Fibroblast of villous mesenchyme (primary cell): ENCODE data around the gene ZFR2. TPM values are rescaled to one million over a fixed set of nuclear protein-coding genes. Genes with fewer than 3 reads are reported as not detected.

ENCODE experiments used
- DNase-seq: peaks from one replicate; pipeline ENCODE4 v3.0.0-alpha.2; 2010; ENCODE audit warnings: low read depth
- H3K4me3 ChIP-seq: 2 replicates; pipeline ENCODE4 v1.5.1; 2011; ENCODE audit warnings: low read depth, mild to moderate bottlenecking, low read length
- total RNA-seq: library from RNA; depleted of rRNA; stranded (reverse); fragments of >200 nt; gene quantifications from 2 replicates; pipeline ENCODE4 v1.2.3, GENCODE V29; 2012
- TF ChIP-seq, protein P1 (sequence below): IDR thresholded peaks from 2 replicates; pipeline ENCODE4 v1.5.1; 2012; ENCODE audit warnings: low read depth, mild to moderate bottlenecking, low read length; ENCODE audit not compliant: insufficient read depth

The ZFR2 gene
- total RNA-seq, 1 donor = not detected

DNA sequence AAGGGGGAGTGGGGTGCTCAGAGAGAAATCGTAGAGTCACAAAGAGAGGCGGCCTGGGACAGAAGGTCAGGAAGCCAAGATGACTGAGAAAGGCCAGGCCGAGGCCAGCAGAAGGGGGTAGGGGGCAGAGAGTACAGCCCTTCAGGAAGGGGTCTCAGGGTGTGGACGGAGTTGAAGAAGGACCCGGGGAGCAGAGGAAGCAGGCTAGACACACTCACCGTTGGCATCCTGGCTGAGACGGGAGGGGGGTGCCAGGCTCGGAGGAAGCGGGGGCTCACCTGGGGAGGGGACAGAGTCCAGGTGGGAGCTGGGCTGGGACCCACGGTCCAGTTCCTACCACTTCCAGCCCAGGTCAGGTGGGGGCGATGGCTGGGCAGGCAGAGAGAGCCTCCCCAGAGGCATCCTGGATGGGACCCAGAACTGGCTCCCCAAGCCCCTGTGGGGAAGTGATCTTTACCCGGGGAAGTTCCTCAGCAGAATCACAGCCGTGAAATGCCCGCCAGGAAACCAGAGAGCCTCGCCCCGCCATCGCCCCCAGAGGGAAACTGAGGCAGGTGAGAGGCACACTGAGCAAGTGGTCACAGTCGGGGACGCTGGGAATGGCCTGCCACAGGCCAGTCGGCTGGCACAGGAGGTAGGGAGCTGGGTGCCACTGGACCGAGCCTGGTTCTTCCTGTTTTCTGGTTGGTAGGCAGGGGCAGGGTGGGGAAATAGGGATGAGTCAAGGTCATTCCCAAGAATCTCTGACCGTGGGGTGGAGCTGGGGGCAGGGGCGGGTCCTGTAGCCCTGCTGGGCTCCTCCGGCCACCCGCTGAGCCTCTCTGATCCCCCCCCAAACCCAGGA, 84.0 kb downstream of the ZFR2 start:
- TF ChIP-seq, protein P1, sequence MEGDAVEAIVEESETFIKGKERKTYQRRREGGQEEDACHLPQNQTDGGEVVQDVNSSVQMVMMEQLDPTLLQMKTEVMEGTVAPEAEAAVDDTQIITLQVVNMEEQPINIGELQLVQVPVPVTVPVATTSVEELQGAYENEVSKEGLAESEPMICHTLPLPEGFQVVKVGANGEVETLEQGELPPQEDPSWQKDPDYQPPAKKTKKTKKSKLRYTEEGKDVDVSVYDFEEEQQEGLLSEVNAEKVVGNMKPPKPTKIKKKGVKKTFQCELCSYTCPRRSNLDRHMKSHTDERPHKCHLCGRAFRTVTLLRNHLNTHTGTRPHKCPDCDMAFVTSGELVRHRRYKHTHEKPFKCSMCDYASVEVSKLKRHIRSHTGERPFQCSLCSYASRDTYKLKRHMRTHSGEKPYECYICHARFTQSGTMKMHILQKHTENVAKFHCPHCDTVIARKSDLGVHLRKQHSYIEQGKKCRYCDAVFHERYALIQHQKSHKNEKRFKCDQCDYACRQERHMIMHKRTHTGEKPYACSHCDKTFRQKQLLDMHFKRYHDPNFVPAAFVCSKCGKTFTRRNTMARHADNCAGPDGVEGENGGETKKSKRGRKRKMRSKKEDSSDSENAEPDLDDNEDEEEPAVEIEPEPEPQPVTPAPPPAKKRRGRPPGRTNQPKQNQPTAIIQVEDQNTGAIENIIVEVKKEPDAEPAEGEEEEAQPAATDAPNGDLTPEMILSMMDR = no peak
- DNase-seq = no peak
- no peak overlapping the region for H3K4me3 ChIP-seq

DNA sequence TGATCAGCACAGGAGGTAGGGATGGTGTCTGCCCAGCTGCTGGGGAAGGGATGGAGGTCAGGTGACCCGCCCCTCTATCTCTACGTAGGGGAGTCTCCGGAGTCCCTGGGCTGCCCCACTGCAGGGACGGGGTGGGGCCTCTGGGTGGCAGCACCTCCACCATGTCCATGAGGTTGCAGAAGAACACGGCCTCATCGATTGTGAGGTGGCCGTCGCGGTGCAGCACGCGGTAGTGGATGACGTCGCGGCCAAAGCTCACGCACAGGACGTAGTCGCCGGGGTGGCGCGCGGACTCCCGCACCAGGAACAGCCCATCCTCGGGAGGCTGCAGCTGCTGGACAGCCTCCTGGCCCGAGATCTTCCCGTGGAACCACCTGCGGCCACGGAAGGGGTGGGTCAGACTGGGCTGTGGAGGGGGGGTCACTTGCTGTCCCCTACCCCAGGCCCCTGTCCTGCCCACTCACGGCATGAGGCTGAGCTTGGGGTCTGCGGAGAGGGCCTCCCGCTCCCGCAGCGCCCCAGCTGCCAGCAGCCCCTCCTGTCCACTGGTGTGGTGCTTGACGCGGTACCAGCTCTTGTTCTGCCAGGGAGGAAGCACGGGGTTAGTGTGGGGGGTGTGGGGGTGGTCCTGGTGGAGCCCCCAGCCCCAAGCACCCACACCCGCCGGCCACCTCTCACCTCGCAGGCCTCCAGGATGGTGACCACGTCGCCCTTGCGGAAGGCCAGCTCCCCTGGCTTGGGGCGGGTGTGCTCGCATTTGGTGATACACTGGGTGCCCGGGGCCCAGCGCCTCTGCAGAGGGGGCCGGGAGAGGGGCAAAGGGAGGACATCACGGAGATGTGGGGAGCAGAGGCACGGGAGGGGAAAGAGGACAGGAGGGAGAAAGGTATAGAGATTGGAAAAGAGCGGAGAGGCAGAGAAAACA, 84.9 kb downstream of the ZFR2 start:
- no peak overlapping the region for H3K4me3 ChIP-seq
- TF ChIP-seq, protein P1 = peak; percentile 16
- DNase-seq = no peak

DNA sequence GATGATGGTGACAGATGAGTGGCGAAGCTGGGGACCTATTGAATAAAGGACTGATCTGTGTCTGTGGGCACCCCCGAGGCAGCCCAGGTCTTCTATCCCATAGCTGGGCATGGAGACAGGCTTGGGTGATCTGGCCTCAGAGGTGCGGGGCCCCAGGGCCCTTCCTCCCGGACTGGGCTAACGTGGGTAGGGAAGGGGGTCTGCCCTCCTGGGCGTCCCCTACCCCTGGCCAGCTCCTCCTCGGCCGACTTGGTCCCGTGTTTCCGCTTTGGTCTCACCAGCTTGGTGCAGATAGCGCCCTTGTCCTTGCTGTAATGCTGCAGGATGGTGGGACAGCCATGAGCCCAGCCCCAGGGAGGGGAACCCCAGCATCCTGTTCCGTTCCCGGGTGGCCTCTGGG, 85.9 kb downstream of the ZFR2 start:
- H3K4me3 ChIP-seq = no peak overlapping the region
- TF ChIP-seq, protein P1 = no peak
- no peak for DNase-seq

DNA sequence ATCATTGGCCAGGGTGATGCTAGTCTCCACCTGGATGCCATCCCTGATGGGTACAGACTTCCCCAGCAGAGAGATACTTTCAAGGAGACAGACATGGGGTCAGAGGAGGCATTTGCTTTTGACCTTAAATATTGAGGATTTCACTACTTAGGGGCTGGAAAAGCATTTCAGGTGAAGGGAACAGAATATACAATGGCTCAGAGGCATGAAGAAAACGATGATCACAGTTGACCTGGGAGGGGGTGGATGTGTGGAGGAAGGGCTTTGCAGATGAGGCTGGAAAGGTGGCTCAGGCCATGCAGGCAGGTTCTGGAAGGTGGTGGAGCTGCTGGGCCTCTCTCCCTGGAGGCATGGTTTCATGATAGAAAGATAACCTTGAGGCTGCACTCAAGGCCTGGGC, 86.5 kb downstream of the ZFR2 start:
- no peak overlapping the region for H3K4me3 ChIP-seq
- no peak for DNase-seq
- TF ChIP-seq, protein P1 = no peak

DNA sequence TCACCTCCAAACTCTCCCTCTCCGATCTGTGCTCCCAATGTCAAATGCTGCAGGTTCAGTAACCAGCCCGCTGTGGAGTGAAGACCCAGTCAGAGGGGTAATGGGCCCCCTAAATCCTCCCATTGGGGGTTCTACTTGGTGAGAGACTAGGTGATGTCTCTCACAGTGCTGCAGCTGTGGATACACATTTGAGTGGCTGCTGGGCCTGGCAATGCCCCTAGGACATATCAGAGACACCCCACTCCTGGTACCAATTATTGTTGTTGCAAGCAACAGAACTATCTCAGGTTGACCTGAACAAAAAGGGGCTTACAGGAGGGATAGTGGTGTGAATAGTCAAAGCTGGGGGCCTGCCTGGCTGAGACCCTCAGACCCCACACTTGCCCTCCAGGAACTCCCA, 87.2 kb downstream of the ZFR2 start:
- H3K4me3 ChIP-seq = no peak overlapping the region
- TF ChIP-seq, protein P1 = no peak
- DNase-seq = no peak

DNA sequence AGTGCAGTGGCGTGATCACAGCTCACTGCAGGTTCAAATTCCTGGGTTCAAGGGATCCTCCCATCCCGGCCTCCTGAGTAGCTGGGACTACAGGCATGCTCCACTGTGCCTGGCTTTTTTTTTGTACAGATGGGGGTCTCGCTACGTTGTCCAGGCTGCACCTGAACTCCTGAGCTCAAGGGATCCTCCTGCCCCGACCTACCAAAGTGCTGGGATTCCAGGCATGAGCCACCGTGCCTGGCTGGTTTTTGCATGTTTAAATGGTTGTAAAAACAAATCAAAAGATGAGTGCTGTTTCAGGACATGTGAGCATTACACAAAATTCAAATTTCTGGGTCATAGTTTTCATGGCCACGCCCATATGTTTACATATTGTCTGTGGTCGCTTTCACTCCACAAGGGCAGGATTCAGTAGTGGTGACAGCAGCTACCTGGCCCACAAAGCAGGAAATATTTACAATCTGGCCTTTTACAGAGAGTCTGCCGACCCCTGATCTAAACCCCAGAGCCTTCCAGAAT, 88.0 kb downstream of the ZFR2 start:
- no peak for DNase-seq
- H3K4me3 ChIP-seq = no peak overlapping the region
- TF ChIP-seq, protein P1 = no peak
